WTC11 (cell line): ENCODE measurements around the gene GSTO2. TPM values are rescaled to one million over a fixed set of nuclear protein-coding genes. Genes with fewer than 3 reads are reported as not detected.

Experiments used
- ATAC-seq: fragments of 200-7000 bp; cut with Tn5 transposase; 2 replicates; pipeline ENCODE4 v1.10.0; 2021; ENCODE audit warnings: mild to moderate bottlenecking, moderate library complexity
- CTCF ChIA-PET: fragments of 300-600 bp; sonication (Branson Sonifier 250); formaldehyde crosslinking; loops from one replicate; lab custom pipeline; 2021; ENCODE audit warnings: antibody characterized with exemption; lab: Charles Lee
- POLR2A ChIA-PET: fragments of 350-600 bp; sonication (Branson Sonifier 250); formaldehyde crosslinking; loops from one replicate; lab custom pipeline; 2021; ENCODE audit warnings: antibody characterized with exemption; lab: Charles Lee
- DNase-seq: peaks from one replicate; pipeline ENCODE4 v3.0.0; 2021; ENCODE audit warnings: low spot score
- H3K27ac Mint-ChIP-seq: 2 replicates; pipeline ENCODE4 v1.8.0; 2021; ENCODE audit warnings: mixed read lengths
- H3K27me3 Mint-ChIP-seq: 2 replicates; pipeline ENCODE4 v1.8.0; 2021; ENCODE audit warnings: low read depth, mild to moderate bottlenecking, moderate library complexity, mixed read lengths
- H3K36me3 Mint-ChIP-seq: 2 replicates; pipeline ENCODE4 v1.8.0; 2021; ENCODE audit warnings: mixed read lengths
- H3K4me1 Mint-ChIP-seq: 2 replicates; pipeline ENCODE4 v1.8.0; 2022; ENCODE audit warnings: mixed read lengths
- H3K4me3 Mint-ChIP-seq: 2 replicates; pipeline ENCODE4 v1.8.0; 2021; ENCODE audit warnings: mild to moderate bottlenecking, moderate library complexity, mixed read lengths
- H3K9me3 Mint-ChIP-seq: 2 replicates; pipeline ENCODE4 v1.8.0; 2021; ENCODE audit warnings: mixed read lengths
- AR ChIP-seq: fragments of 250-450 bp; sonication (Bioruptor Pico); IDR thresholded peaks from 2 replicates; pipeline ENCODE4 v1.9.0; 2021; ENCODE audit warnings: mild to moderate bottlenecking
- HMGXB4 ChIP-seq: sonication (generic); formaldehyde crosslinking; IDR thresholded peaks from 2 replicates; pipeline ENCODE4 v1.8.1; 2023; ENCODE audit warnings: mild to moderate bottlenecking, moderate library complexity, missing genetic modification reagents
- KAT7 ChIP-seq: sonication (generic); formaldehyde crosslinking; IDR thresholded peaks from 2 replicates; pipeline ENCODE4 v1.8.1; 2023; ENCODE audit warnings: missing genetic modification reagents, mild to moderate bottlenecking, borderline replicate concordance
- NR1H2 ChIP-seq: sonication (generic); formaldehyde crosslinking; IDR thresholded peaks from 2 replicates; pipeline ENCODE4 v1.9.0; 2021; ENCODE audit warnings: mild to moderate bottlenecking, moderate library complexity, missing genetic modification reagents
- NR2C2 ChIP-seq: sonication (generic); formaldehyde crosslinking; IDR thresholded peaks from 2 replicates; pipeline ENCODE4 v1.8.0; 2022; ENCODE audit warnings: mild to moderate bottlenecking, missing genetic modification reagents
- NR3C1 ChIP-seq: sonication (generic); formaldehyde crosslinking; conservative IDR thresholded peaks from 2 replicates; pipeline ENCODE4 v1.8.1; 2023; ENCODE audit warnings: low read depth, mild to moderate bottlenecking, missing genetic modification reagents
- RELA ChIP-seq: sonication (generic); formaldehyde crosslinking; IDR thresholded peaks from 2 replicates; pipeline ENCODE4 v1.8.1; 2022; ENCODE audit warnings: missing genetic modification reagents, mild to moderate bottlenecking, borderline replicate concordance
- RORB ChIP-seq: fragments of 250-450 bp; sonication (Bioruptor Pico); IDR thresholded peaks from 2 replicates; pipeline ENCODE4 v1.9.0; 2021; ENCODE audit warnings: mild to moderate bottlenecking
- ZBTB43 ChIP-seq: sonication (generic); formaldehyde crosslinking; IDR thresholded peaks from 2 replicates; pipeline ENCODE4 v1.8.1; 2023; ENCODE audit warnings: mild to moderate bottlenecking, missing genetic modification reagents
- ZNF263 ChIP-seq: sonication (generic); formaldehyde crosslinking; IDR thresholded peaks from 2 replicates; pipeline ENCODE4 v1.8.1; 2022; ENCODE audit warnings: low read depth, mild to moderate bottlenecking, moderate library complexity, missing genetic modification reagents
- total RNA-seq: library from RNA; stranded (reverse); gene quantifications from 3 replicates; pipeline ENCODE4 v1.2.3, GENCODE V29; 2021
- TF ChIP-seq, protein P1 (sequence below): sonication (generic); formaldehyde crosslinking; IDR thresholded peaks from 2 replicates; pipeline ENCODE4 v1.8.1; 2023; ENCODE audit warnings: mild to moderate bottlenecking, missing genetic modification reagents, moderate library complexity
- TF ChIP-seq, protein P2 (sequence below): fragments of 250-450 bp; sonication (Bioruptor Pico); IDR thresholded peaks from 2 replicates; pipeline ENCODE4 v1.9.0; 2021; ENCODE audit warnings: mild to moderate bottlenecking, borderline replicate concordance
- TF ChIP-seq, protein P3 (sequence below): fragments of 250-450 bp; sonication (Bioruptor Pico); IDR thresholded peaks from 2 replicates; pipeline ENCODE4 v1.9.0; 2021; ENCODE audit warnings: mild to moderate bottlenecking
- TF ChIP-seq, protein P4 (sequence below): sonication (generic); formaldehyde crosslinking; IDR thresholded peaks from 2 replicates; pipeline ENCODE4 v1.8.0; 2022; ENCODE audit warnings: mild to moderate bottlenecking, missing genetic modification reagents
- TF ChIP-seq, protein P5 (sequence below): sonication (generic); formaldehyde crosslinking; IDR thresholded peaks from 2 replicates; pipeline ENCODE4 v1.8.0; 2023; ENCODE audit warnings: mild to moderate bottlenecking, missing genetic modification reagents
- TF ChIP-seq, protein P6 (sequence below): sonication (generic); formaldehyde crosslinking; conservative IDR thresholded peaks from 2 replicates; pipeline ENCODE4 v1.8.1; 2023; ENCODE audit warnings: mild to moderate bottlenecking, low read depth, missing genetic modification reagents, moderate library complexity
- TF ChIP-seq, protein P7 (sequence below): sonication (generic); formaldehyde crosslinking; IDR thresholded peaks from 2 replicates; pipeline ENCODE4 v1.8.0; 2023; ENCODE audit warnings: missing genetic modification reagents

Gene GSTO2
- total RNA-seq, 1 experiment from 2014 or later, result 10.7 TPM

GRCh38 chr10:104259456-104259855 is 9.5 kb upstream of the GSTO2 start:
- no peak for TF ChIP-seq NR3C1
- no peak for TF ChIP-seq KAT7 (CRISPR knock-in tag)
- TF ChIP-seq, protein P1, sequence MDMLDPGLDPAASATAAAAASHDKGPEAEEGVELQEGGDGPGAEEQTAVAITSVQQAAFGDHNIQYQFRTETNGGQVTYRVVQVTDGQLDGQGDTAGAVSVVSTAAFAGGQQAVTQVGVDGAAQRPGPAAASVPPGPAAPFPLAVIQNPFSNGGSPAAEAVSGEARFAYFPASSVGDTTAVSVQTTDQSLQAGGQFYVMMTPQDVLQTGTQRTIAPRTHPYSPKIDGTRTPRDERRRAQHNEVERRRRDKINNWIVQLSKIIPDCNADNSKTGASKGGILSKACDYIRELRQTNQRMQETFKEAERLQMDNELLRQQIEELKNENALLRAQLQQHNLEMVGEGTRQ (CRISPR knock-in tag), result no peak
- TF ChIP-seq AR (CRISPR knock-in tag), result no peak
- TF ChIP-seq RORB (CRISPR knock-in tag), result no peak
- no peak for TF ChIP-seq RELA (CRISPR knock-in tag)
- TF ChIP-seq, protein P2, sequence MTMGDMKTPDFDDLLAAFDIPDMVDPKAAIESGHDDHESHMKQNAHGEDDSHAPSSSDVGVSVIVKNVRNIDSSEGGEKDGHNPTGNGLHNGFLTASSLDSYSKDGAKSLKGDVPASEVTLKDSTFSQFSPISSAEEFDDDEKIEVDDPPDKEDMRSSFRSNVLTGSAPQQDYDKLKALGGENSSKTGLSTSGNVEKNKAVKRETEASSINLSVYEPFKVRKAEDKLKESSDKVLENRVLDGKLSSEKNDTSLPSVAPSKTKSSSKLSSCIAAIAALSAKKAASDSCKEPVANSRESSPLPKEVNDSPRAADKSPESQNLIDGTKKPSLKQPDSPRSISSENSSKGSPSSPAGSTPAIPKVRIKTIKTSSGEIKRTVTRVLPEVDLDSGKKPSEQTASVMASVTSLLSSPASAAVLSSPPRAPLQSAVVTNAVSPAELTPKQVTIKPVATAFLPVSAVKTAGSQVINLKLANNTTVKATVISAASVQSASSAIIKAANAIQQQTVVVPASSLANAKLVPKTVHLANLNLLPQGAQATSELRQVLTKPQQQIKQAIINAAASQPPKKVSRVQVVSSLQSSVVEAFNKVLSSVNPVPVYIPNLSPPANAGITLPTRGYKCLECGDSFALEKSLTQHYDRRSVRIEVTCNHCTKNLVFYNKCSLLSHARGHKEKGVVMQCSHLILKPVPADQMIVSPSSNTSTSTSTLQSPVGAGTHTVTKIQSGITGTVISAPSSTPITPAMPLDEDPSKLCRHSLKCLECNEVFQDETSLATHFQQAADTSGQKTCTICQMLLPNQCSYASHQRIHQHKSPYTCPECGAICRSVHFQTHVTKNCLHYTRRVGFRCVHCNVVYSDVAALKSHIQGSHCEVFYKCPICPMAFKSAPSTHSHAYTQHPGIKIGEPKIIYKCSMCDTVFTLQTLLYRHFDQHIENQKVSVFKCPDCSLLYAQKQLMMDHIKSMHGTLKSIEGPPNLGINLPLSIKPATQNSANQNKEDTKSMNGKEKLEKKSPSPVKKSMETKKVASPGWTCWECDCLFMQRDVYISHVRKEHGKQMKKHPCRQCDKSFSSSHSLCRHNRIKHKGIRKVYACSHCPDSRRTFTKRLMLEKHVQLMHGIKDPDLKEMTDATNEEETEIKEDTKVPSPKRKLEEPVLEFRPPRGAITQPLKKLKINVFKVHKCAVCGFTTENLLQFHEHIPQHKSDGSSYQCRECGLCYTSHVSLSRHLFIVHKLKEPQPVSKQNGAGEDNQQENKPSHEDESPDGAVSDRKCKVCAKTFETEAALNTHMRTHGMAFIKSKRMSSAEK (CRISPR knock-in tag), result no peak
- no peak for TF ChIP-seq HMGXB4 (CRISPR knock-in tag)
- TF ChIP-seq ZBTB43 (CRISPR knock-in tag), result no peak
- TF ChIP-seq, protein P3, sequence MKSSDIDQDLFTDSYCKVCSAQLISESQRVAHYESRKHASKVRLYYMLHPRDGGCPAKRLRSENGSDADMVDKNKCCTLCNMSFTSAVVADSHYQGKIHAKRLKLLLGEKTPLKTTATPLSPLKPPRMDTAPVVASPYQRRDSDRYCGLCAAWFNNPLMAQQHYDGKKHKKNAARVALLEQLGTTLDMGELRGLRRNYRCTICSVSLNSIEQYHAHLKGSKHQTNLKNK (CRISPR knock-in tag), result no peak
- TF ChIP-seq, protein P4, sequence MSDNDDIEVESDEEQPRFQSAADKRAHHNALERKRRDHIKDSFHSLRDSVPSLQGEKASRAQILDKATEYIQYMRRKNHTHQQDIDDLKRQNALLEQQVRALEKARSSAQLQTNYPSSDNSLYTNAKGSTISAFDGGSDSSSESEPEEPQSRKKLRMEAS, result no peak
- TF ChIP-seq, protein P5, sequence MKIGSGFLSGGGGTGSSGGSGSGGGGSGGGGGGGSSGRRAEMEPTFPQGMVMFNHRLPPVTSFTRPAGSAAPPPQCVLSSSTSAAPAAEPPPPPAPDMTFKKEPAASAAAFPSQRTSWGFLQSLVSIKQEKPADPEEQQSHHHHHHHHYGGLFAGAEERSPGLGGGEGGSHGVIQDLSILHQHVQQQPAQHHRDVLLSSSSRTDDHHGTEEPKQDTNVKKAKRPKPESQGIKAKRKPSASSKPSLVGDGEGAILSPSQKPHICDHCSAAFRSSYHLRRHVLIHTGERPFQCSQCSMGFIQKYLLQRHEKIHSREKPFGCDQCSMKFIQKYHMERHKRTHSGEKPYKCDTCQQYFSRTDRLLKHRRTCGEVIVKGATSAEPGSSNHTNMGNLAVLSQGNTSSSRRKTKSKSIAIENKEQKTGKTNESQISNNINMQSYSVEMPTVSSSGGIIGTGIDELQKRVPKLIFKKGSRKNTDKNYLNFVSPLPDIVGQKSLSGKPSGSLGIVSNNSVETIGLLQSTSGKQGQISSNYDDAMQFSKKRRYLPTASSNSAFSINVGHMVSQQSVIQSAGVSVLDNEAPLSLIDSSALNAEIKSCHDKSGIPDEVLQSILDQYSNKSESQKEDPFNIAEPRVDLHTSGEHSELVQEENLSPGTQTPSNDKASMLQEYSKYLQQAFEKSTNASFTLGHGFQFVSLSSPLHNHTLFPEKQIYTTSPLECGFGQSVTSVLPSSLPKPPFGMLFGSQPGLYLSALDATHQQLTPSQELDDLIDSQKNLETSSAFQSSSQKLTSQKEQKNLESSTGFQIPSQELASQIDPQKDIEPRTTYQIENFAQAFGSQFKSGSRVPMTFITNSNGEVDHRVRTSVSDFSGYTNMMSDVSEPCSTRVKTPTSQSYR (CRISPR knock-in tag), result no peak
- no peak for TF ChIP-seq NR1H2 (CRISPR knock-in tag)
- TF ChIP-seq, protein P6, sequence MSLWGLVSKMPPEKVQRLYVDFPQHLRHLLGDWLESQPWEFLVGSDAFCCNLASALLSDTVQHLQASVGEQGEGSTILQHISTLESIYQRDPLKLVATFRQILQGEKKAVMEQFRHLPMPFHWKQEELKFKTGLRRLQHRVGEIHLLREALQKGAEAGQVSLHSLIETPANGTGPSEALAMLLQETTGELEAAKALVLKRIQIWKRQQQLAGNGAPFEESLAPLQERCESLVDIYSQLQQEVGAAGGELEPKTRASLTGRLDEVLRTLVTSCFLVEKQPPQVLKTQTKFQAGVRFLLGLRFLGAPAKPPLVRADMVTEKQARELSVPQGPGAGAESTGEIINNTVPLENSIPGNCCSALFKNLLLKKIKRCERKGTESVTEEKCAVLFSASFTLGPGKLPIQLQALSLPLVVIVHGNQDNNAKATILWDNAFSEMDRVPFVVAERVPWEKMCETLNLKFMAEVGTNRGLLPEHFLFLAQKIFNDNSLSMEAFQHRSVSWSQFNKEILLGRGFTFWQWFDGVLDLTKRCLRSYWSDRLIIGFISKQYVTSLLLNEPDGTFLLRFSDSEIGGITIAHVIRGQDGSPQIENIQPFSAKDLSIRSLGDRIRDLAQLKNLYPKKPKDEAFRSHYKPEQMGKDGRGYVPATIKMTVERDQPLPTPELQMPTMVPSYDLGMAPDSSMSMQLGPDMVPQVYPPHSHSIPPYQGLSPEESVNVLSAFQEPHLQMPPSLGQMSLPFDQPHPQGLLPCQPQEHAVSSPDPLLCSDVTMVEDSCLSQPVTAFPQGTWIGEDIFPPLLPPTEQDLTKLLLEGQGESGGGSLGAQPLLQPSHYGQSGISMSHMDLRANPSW (CRISPR knock-in tag), result no peak
- no peak for TF ChIP-seq NR2C2 (CRISPR knock-in tag)
- TF ChIP-seq, protein P7, sequence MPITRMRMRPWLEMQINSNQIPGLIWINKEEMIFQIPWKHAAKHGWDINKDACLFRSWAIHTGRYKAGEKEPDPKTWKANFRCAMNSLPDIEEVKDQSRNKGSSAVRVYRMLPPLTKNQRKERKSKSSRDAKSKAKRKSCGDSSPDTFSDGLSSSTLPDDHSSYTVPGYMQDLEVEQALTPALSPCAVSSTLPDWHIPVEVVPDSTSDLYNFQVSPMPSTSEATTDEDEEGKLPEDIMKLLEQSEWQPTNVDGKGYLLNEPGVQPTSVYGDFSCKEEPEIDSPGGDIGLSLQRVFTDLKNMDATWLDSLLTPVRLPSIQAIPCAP (CRISPR knock-in tag), result no peak
- no peak for TF ChIP-seq ZNF263 (CRISPR knock-in tag)
- POLR2A ChIA-PET, result no interaction called here

More at GRCh38 chr10:104259456-104259855, 9.5 kb upstream of the GSTO2 start:
- Mint-ChIP-seq H3K27me3 (no peaks in the 10 kb centered on the region), H3K9me3 (no peaks in the 10 kb centered on the region), H3K4me1 (peaks cover 17% of the 10 kb centered on the region), H3K4me3 (no peak overlapping the region), H3K36me3 (peaks cover 51% of the 10 kb centered on the region), H3K27ac (no peak overlapping the region)
- DNase-seq (no peak), ATAC-seq (no peak)
- CTCF ChIA-PET, result interaction anchor here (1.7 kb wide), 1 partner anchor 214 kb away, joined by 5 read pairs; no protein-coding TSS in a partner anchor
